Activated naive CD8-positive, alpha-beta T cell (primary cell): Measurements from ENCODE around the gene NKX2-2.

Experiments
- H3K27ac Mint-ChIP-seq: one replicate; pipeline ENCODE4 v1.8.0; 2021; ENCODE audit warnings: mixed read lengths
- H3K27me3 Mint-ChIP-seq: one replicate; pipeline ENCODE4 v1.8.0; 2021; ENCODE audit warnings: mixed read lengths
- H3K36me3 Mint-ChIP-seq: one replicate; pipeline ENCODE4 v1.8.0; 2021; ENCODE audit warnings: mixed read lengths
- H3K4me1 Mint-ChIP-seq: one replicate; pipeline ENCODE4 v1.8.0; 2021; ENCODE audit warnings: low read depth, mixed read lengths
- H3K4me3 Mint-ChIP-seq: one replicate; pipeline ENCODE4 v1.8.0; 2021; ENCODE audit warnings: mild to moderate bottlenecking, mixed read lengths
- H3K9me3 Mint-ChIP-seq: one replicate; pipeline ENCODE4 v1.8.0; 2021; ENCODE audit warnings: low read depth, mixed read lengths

The NKX2-2 gene

GRCh38 chr20:21528870-21529269 is 15.0 kb upstream of the NKX2-2 start:
- no peaks in the 10 kb centered on the region for H3K9me3 Mint-ChIP-seq
- no peak overlapping the region for H3K27ac Mint-ChIP-seq
- H3K36me3 Mint-ChIP-seq = no peaks in the 10 kb centered on the region
- H3K4me3 Mint-ChIP-seq = no peak overlapping the region
- H3K4me1 Mint-ChIP-seq = peaks cover 5% of the 10 kb centered on the region
- H3K27me3 Mint-ChIP-seq = peaks cover 33% of the 10 kb centered on the region

DNA sequence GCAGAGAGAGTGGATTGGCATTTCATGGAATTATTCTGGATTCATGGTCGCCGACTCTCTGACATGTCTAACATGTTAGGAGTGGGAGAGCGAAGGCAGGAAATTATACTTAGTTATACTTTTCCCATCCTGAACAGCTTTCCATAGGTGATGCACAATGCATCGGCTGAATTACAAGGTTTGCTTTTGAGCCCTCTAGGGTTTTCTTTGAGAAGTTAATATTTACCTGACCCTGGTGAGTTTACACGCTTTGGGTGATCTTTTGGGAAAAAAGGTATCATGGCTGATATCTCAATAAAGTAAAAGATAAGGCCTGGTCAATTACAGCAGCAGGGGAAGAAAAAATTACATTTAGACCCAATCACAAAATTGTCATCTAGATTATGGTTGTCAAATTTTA is 14.0 kb upstream of the NKX2-2 start:
- no peak overlapping the region for H3K27ac Mint-ChIP-seq
- peaks cover 11% of the 10 kb centered on the region for H3K4me1 Mint-ChIP-seq
- no peak overlapping the region for H3K4me3 Mint-ChIP-seq
- H3K27me3 Mint-ChIP-seq = peaks cover 42% of the 10 kb centered on the region
- H3K9me3 Mint-ChIP-seq = no peaks in the 10 kb centered on the region
- H3K36me3 Mint-ChIP-seq = no peaks in the 10 kb centered on the region

DNA sequence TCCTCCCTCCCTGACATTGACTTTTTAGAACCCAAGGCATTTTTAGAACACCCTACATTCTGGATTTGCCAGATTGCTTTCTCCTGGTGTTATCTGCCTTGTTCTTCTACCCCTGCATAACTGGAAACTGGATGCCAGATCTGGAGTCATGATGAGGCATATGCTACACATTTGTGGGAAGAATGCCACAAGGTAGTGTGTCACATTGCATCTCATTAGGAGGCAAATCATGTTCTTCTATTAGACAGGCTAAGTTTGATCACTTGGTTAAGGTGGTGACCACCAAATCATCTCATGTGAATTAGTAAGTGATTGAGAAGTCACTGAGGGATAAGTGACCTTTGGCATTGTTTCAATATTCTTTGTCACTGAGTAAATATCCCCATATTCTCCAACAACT is 12.9 kb upstream of the NKX2-2 start:
- no peaks in the 10 kb centered on the region for H3K9me3 Mint-ChIP-seq
- peaks cover 12% of the 10 kb centered on the region for H3K4me1 Mint-ChIP-seq
- peaks cover 39% of the 10 kb centered on the region for H3K27me3 Mint-ChIP-seq
- no peaks in the 10 kb centered on the region for H3K36me3 Mint-ChIP-seq
- H3K4me3 Mint-ChIP-seq = no peak overlapping the region
- no peak overlapping the region for H3K27ac Mint-ChIP-seq

DNA sequence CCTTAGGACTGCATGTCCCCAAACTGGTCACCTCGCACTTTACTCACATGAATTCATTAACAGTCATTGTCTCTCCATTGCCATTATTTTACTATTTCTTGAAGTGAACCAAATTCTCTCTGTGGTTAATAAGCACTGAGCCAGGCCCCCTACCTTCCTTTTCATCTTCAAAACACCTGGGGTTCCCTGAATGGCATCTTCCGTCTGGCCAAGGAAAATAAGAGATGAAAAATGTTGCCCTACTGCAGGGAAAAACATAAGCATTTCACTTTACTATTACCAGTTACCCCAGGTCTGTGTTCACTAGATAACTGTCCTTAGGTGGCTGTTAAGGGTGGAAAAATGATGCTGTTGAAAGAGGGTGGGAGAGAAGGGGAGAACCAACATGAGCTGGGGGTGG is 10.0 kb upstream of the NKX2-2 start:
- no peak overlapping the region for H3K27ac Mint-ChIP-seq
- peak overlapping the region; percentile 30 for H3K4me3 Mint-ChIP-seq
- H3K36me3 Mint-ChIP-seq = no peaks in the 10 kb centered on the region
- H3K9me3 Mint-ChIP-seq = no peaks in the 10 kb centered on the region
- peaks cover 18% of the 10 kb centered on the region for H3K4me1 Mint-ChIP-seq
- peaks cover 60% of the 10 kb centered on the region for H3K27me3 Mint-ChIP-seq

DNA sequence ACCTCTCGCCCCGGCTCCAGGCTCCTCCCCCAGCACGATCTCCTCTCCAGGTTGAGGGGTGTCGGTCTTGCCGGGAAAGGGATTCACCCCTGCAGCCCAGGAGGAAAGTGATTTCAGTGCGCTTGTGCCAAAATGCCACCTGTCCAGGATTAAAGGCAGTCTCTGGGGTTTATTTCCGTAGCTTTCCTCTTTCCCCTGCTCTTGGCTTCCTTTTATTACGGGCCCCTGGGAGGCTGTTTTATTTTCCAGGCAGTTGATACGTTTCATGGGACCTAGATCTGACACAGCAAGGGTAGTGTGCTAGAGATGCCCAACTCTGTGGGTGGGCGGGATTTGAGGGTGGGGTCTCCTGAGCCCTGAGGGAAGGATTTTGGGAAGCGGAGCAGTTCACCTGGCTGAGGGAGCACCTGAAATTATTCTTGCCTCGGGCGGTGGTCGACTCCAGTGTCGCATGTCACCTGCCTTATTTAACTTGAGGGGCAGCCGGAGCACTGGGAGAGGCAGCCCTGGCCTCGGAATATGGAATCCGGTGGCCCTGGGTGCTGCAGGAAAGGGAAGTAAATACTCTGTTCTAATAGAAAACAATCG is 9.5 kb upstream of the NKX2-2 start:
- Mint-ChIP-seq H3K4me1 (peaks cover 18% of the 10 kb centered on the region), H3K27me3 (peaks cover 57% of the 10 kb centered on the region), H3K9me3 (no peaks in the 10 kb centered on the region), H3K4me3 (peak overlapping the region; percentile 63), H3K36me3 (no peaks in the 10 kb centered on the region), H3K27ac (no peak overlapping the region)

DNA sequence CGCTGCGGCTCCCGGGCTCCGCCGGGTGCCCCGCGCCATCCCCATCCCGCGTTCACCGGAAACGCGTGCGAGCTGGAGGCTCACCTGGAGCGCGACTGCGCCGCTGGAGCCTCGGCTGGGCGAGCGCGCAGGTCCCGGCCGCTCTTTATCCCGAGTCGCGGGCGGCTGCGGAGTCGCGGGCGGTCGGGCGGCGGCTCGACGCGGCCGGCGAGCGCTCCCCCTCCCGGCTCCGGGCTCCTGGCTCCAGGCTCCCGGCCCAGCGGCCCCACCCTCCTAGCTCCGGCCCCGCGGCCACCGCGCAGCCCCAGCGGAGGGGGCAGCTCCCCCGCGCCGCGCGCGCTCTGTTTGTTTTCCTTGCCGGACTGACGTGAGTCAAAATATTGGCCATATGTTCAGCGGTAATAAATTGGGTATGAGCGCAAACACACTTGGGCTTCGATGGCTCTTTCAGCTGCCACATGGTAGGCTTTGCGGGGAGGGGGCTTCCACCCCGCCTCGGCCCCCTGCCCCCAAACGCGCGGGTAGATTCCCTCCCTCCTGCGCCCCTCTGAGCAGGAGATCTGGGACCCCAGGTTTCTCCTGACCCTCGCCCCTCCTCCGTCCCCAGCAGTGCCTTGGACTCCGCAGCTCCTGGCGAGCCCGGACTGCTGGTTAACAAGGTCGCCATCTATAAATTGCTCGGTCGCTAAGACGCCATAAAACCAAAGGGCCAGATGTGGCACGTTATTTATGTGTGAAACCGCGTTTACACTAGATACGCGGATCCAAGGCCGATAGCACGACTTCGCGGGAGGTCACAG is 8.8 kb upstream of the NKX2-2 start:
- peak overlapping the region; percentile 63 for H3K4me3 Mint-ChIP-seq

DNA sequence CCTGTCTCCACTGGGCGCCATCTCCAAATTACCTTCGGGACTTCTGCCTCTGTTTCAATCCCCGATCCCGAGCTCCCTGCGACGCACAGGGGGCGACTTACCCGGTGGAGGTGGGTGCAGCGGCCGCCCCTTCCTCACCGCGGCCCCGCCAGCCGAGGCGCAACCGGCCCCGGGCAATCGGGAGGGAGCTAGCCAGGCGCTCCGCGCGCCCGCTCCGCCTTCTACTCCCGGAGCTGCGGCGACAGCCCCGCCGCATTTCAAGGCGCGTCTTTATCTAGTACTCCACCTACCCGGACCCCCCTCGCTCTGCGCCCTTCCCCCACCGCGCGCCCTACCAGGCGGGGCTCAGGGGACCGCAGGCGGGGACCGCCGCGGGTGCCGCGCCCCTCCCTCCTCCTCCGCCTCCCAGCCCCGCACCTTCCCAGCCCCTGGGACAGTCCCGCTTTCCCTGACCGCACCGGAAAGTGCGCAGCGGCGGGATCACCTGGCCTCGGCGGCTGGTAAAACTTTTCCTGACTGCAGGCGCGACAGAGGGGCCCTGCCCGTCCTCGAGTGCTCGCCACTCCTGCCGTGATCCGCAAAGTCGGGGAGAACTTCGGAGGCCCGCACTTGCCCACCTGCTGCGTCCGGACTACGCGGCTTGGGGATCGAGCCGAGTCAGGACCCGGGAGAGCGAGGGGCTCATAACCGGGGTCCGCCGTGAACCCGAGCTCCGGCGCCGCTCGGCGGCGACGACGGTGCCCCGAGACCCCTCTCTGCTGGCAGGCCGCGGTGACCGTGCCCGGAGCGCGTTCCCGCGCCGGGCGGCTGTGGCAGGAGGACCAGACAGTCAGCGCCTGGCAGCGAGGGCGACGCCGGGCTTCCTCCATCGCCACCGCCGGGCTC is 8.0 kb upstream of the NKX2-2 start:
- Mint-ChIP-seq H3K4me3 (no peak overlapping the region), H3K4me1 (peaks cover 27% of the 10 kb centered on the region), H3K27ac (no peak overlapping the region), H3K36me3 (no peaks in the 10 kb centered on the region), H3K9me3 (no peaks in the 10 kb centered on the region), H3K27me3 (peaks cover 64% of the 10 kb centered on the region)

More for the DNA sequence above, 8.8 kb upstream of the NKX2-2 start:
- Mint-ChIP-seq H3K9me3 (no peaks in the 10 kb centered on the region), H3K27ac (no peak overlapping the region), H3K4me1 (peaks cover 24% of the 10 kb centered on the region), H3K36me3 (no peaks in the 10 kb centered on the region), H3K27me3 (peaks cover 63% of the 10 kb centered on the region)

GRCh38 chr20:21520702-21521595 is 7.1 kb upstream of the NKX2-2 start:
- Mint-ChIP-seq H3K4me3 (peak overlapping the region; percentile 30), H3K36me3 (no peaks in the 10 kb centered on the region), H3K4me1 (peaks cover 35% of the 10 kb centered on the region), H3K9me3 (no peaks in the 10 kb centered on the region), H3K27ac (peak overlapping the region; percentile 72), H3K27me3 (peaks cover 65% of the 10 kb centered on the region)

DNA sequence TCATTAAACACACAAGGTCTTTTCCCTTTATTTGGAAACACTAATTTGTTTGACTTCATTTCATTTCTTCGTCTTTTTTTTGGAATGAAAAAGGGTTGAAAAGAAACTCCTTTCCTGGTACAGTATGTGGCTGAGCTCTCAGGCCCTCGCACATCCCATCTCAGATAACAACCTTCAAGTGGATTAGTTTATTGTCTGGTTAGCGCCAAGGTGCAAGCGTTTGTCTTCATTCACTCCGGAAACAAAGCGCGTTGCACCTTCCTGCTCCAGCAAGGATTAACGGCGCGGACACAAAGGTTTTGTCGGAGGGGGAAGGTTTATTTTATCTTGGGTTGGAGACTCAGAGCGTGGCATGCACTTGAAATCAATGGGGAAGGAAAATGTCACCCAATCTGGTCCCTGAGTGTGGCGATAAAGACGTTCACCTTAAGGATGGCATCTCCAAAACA is 5.3 kb upstream of the NKX2-2 start:
- Mint-ChIP-seq H3K27ac (no peak overlapping the region), H3K4me3 (no peak overlapping the region), H3K4me1 (peaks cover 41% of the 10 kb centered on the region)

GRCh38 chr20:21518292-21518991 is 4.6 kb upstream of the NKX2-2 start:
- peak overlapping the region; percentile 70 for H3K4me3 Mint-ChIP-seq
- H3K4me1 Mint-ChIP-seq = peaks cover 40% of the 10 kb centered on the region
- no peak overlapping the region for H3K27ac Mint-ChIP-seq
- H3K27me3 Mint-ChIP-seq = peaks cover 54% of the 10 kb centered on the region
- H3K36me3 Mint-ChIP-seq = no peaks in the 10 kb centered on the region
- no peaks in the 10 kb centered on the region for H3K9me3 Mint-ChIP-seq

More for the DNA sequence above, 5.3 kb upstream of the NKX2-2 start:
- Mint-ChIP-seq H3K27me3 (peaks cover 59% of the 10 kb centered on the region), H3K9me3 (no peaks in the 10 kb centered on the region), H3K36me3 (no peaks in the 10 kb centered on the region)

DNA sequence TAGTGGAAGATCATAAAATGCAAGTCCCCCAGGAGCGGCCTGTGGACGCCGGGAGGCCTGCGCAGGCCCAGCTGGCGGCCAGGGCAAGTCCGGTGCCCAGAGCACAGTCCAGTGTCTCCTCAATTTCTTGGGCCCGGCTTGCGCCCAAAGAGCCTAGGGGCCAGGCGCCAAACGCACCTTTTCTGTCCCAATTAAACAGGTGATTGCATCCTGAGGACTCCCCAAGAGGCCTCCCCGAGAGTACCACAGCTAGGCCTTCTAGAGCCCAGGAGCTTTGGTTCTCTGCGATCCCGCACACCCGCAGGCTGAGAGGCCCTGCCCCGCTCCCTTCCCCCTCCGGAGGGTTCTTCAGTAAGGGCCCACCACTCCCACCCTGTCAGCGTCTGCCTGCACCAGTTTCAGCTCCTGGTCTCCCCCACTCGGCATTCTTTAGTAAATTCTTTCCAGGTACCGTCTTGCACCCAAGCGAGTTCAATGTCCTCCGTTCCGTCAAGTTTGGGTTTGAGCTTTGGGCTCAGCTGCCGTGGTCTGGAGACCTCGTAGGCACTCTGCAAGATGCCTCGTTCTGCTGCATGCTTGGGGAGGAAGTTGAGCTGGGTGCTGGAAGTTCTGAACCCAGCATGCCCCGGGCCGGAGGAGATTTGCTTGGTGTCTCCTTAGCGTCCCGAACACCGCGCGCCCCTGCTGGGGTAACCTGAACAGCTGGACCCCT is 3.9 kb upstream of the NKX2-2 start:
- H3K9me3 Mint-ChIP-seq = no peaks in the 10 kb centered on the region
- H3K27me3 Mint-ChIP-seq = peaks cover 51% of the 10 kb centered on the region
- H3K4me1 Mint-ChIP-seq = peaks cover 39% of the 10 kb centered on the region
- H3K4me3 Mint-ChIP-seq = peak overlapping the region; percentile 70
- H3K27ac Mint-ChIP-seq = no peak overlapping the region
- H3K36me3 Mint-ChIP-seq = no peaks in the 10 kb centered on the region

DNA sequence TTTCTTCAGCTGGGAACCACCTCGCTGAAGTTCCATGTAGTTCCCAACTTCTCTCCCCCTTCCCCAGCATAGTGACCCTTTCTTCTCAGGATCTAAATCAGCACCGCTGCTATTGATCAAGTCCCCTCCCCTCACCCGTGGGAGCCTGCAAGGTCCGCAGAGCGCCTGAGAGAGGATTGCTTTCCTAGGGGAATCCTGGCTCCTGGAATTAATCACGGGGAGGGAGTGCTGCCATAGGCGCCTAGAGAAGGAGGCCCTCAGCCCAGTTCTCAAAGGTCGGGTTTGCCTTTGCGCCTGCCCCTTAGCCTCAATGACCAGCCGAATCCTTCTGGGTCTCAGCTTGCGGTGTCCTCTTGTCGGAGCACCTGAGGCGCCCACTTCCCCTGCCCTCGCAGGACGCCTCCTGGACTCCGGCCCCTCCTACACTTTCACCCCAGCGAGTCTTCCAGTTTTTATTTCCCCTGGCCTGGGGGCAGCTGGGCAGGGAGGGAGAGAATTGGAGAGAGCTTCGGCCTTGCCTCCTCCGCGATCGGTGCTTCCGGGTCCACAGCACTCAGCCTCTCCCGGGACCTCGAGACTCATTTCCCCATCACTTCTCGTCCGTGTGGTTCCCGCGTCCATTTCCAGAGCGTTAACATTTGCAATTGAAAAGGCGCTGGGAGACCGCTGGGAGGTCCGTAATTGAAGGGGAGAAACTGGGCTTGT is 3.1 kb upstream of the NKX2-2 start:
- no peak overlapping the region for H3K27ac Mint-ChIP-seq
- peaks cover 52% of the 10 kb centered on the region for H3K27me3 Mint-ChIP-seq
- no peaks in the 10 kb centered on the region for H3K9me3 Mint-ChIP-seq
- peak overlapping the region; percentile 30 for H3K4me3 Mint-ChIP-seq
- peaks cover 44% of the 10 kb centered on the region for H3K4me1 Mint-ChIP-seq
- no peaks in the 10 kb centered on the region for H3K36me3 Mint-ChIP-seq

- H3K4me3 Mint-ChIP-seq = no peak overlapping the region
- no peaks in the 10 kb centered on the region for H3K9me3 Mint-ChIP-seq
- H3K27me3 Mint-ChIP-seq = peaks cover 54% of the 10 kb centered on the region
- peaks cover 46% of the 10 kb centered on the region for H3K4me1 Mint-ChIP-seq
- H3K36me3 Mint-ChIP-seq = no peaks in the 10 kb centered on the region
- peak overlapping the region; percentile 38 for H3K27ac Mint-ChIP-seq
Measured at GRCh38 chr20:21516180-21516567, 2.3 kb upstream of the NKX2-2 start.
